SKM-1 (cell line): ENCODE results near the gene SEMA3B.
"Not testable (repeated sequence)": the region's sequence is repeated elsewhere in the genome, so short reads cannot be mapped to it uniquely, and the experiment has no call there.

Experiments
- DNase-seq: peaks from one replicate; lab custom pipeline; 2025; ENCODE audit not compliant: unreplicated experiment; lab: John Stamatoyannopoulos, UW

Gene SEMA3B

DNA sequence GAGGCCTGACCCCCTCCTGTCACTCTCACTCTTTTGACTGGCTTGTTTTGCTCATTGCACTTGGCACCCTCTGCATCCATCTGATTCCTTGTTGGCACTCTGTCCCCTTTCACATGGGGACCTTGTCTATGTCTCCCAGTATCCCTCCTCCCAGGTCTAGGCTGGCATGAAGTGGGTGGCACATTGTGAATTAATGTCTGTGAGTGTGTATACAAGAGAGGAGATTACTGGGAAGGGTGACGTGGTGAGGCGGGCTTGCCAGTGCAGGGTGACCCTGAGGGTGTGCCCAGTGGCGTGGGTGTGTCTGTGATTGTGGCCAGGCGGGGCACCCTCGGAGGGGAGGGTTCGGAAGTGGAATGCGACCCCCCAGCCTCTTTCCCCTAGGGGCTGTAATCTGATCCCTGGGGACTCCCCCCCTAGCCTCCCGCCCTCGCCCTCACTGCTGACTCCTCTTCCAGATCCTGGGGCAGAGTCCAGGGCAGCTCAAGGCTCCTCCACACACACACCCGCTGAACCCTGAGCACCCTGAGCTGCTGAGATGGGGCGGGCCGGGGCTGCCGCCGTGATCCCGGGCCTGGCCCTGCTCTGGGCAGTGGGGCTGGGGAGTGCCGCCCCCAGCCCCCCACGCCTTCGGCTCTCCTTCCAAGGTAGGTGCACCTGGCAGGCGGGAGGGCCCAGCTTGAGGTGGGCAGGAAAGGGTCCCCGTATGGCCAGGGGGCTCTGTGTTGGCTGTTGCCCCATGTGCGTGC, at the start of gene SEMA3B:
SEMA3B (plus strand) TSS at position 445 of the 749 bp plus-strand sequence; CDS start at position 539, 94 bp downstream.
- no peak for DNase-seq

DNA sequence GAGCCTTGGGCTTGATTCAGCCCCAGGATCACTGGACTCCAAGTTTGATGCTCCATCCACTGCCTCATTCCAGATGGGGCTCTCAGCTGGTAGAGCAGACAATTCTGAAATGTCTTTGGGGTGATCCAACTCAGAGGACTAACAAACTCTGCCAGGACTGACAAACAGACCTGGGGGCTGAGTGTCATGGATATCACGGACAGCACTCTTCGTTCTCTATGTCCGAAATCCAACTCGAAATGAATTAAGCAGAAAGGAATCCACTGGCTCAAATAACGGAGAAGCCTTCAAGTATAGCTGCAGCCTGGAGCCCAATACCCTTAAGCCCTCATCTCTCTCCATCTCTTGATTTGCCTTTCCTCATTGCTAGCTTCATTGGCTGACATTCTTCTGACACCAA, 49.7 kb upstream of the SEMA3B start:
- no peak for DNase-seq

DNA sequence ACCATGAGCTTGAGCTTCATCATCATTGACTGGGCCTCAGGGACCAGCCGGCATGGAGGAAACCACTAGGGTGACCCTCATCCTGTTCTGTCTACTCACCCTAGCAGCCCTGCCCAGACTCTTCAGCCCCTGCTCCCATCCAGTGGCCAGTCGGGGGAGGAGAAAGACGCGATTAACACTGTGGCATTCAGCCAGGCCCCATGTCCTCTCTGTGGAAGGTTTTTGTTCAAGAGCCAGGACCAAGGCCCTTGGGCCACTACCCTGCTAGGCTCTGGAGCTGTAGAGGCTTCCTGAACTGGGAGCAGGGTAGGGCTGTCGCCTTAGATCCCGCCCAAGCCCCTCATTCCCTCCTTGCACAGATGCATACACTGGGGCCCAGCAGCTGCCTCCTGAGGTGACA, 48.8 kb upstream of the SEMA3B start:
- DNase-seq: no peak

DNA sequence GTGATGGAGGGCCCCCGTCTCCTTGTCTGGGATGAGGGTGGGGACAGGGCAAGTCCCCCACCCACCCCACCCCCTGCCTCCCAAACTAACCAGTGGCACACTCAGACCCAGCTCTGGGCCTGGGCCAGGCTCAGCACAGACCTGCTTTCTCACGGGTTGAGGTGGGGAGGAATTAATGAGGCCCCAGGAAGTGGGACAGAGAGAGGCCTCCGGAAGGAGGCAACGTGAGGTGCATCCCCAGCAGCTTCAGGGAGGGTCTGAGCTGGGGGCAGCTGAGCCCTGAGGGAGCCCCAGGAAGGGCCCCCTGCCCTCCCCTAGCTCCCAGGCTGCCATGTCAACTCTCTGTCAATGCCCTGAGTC, 47.9 kb upstream of the SEMA3B start:
- no peak for DNase-seq

DNA sequence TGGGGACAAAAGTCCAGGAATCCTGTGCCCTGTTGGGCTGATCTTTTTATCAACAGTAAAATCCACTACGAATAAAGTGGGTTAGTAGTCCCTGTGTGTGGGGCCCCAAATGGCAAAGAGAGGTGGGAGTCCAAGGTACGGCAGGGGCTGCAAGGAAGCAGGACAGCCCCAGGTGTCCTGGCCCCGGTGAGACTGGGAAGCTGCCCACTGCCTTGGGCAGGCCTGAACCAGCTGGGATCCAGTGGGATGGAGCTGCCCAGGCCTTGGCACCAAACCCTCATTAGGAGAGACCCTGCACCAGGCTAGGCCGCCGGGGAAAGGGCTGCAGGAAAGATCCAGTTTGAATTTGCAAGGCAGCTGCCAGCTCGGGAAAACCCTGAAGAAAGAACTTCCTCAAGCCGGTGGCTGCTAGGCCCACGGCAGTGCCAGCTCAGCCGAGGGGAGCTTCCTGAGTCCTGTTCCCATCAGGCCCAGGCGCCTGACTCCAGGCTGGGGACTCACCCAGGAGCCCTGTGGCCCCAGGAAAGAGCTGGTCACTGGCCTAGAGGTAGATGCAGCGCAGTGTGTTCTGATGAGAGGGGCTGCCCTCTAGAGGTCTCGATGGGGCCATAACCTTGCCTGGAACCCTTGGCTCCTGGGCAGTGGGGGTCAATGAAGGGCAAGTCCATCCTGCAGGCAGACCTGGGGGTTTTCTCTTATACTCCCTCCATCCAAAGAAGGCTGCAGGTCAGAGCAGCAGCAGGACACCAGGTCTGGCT, 47.4 kb upstream of the SEMA3B start:
- no peak for DNase-seq

DNA sequence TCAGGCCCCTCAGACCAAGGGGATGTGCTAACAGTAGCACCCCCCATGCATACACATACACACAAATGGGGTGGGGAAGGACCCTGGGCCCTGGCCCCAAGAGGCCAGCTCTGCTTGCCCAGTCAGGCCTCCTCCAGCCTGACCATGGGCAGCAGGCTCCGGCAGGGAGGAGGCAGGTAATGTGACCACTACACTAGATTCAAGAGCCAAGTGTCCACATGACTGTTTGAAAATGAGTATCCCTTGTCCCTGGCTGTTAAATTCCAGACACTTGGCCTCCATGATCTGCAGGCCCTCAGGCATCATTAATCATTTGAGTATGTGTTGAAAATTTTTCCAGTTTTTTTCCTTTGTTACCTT, 46.8 kb upstream of the SEMA3B start:
- DNase-seq: no peak

DNA sequence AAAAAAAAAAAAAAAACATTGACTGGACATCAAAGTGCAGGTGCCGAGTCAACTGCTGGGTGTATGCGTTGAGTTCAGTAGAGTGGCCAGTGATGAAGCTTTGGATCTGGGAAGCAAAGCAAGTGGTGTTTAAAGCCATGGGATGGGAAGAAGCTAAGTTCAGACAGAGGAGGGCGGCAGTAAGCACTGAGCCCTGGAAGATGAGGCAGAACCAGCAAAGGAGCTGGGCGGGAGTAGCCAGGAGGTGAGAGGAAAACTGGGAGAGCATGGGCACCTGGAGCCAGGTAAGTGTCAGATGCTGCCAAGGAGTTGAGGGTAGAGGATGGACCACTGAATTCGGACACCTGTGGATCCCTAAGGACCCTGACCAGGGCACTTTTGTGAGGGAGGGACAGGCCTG, 44.3 kb upstream of the SEMA3B start:
- DNase-seq: no peak

DNA sequence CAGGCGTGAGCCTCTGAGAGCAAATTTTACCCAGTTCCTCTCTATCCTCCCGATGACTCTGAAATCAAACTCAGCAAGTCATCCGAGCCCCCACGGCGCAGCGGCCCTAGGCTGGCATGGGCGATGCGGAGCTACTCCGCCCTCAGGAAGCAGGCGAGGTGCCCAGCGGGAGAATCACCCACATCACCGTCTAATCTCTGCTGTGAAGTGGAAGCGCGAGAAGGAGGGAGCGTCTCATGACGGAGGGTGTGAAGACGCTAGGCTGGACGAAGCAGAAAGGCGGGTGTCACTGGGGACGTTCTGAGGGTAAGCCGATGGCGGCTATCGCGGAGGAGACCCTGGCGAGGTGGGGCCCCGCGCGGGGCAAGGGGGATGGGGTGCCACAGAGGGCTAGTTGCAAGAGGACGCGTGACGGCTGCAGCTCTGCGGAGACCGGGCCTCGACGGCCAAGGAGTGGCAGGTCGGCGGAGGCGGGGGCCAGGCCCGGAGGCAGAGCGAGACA, 42.0 kb upstream of the SEMA3B start:
- DNase-seq: no peak

DNA sequence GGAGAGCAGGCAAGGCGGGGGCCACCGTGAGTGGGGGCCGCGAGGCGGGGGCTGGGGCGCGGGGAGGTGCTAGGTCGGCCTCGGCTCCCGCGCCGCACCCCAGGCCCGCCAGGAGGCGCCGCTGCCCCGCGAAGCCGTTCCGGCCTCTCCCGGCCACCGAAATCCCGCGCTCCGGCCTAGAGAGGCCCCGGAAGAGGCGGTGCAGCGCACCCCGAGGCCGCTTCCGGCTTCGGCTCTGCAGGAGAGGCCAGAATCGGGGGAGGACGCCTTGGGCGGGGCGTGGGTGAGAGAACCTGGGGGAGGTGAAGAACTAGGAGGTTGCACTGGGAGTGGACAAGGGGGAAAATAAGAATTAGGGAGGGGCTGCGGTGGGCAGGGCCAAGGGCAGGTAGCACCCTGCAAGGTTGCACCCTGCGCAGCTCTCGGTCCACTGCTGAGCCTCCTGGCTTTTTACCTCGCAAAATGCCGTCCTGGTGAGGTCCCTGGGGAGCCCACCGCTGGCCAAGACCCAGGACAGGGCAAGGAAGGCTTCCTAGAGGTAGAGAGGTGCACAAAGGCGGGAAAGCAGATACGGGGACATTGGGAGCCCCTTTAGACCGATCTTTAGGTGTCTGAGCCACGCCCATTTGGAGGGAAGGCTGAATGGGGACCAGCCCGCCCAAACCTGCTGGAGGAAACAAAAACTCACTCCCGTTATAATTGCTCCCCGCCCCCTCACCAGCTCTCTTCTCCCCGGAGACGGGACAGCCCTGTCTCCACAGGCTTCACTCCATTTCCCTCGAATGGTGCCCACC, 41.4 kb upstream of the SEMA3B start:
- DNase-seq: peak; percentile 84

DNA sequence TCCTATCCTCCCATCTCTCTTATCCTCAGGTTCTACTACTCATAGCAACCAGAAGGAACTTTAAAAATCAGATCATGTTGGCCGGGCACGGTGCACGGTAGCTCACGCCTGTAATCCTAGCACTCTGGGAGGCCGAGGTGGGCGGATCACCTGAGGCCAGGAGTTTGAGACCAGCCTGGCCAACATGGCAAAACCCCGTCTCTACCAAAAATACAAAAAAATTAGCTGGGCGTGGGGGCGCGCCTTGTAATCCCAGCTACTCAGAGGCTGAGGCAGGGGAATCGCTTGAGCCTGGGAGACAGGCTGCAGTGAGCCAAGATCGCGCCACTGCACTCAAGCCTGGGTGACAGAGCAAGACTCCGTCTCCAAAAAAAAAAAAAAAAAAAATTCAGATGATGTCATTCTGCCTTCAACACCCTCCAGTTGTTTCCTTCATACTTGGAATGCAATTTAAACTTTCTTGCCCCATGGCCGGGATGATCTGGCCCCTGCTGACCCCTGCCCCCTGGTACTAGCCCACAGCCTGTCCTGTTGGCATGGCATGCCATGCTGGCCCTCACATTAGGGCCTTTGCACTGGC, 40.7 kb upstream of the SEMA3B start:
- DNase-seq: not testable (repeated sequence)

DNA sequence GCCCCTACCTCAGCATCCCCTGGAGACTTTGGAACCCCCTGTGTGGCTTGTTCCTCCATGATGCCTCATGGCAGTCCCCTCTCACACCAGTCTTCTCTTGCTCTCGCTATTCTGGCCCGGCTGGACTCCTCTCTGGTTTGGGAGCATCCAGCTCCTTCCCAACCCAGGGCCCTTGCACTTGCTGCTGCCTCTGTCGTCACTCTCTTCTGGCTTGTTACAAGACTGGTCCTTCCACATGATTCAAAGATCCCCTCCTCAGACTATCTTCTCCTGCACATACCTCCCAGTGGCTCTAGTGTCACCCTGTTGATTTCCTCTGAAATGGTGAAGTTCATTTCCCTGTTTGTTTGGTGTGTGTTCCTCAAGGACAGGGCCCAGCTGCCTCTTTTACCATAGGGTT, 39.5 kb upstream of the SEMA3B start:
- no peak for DNase-seq

DNA sequence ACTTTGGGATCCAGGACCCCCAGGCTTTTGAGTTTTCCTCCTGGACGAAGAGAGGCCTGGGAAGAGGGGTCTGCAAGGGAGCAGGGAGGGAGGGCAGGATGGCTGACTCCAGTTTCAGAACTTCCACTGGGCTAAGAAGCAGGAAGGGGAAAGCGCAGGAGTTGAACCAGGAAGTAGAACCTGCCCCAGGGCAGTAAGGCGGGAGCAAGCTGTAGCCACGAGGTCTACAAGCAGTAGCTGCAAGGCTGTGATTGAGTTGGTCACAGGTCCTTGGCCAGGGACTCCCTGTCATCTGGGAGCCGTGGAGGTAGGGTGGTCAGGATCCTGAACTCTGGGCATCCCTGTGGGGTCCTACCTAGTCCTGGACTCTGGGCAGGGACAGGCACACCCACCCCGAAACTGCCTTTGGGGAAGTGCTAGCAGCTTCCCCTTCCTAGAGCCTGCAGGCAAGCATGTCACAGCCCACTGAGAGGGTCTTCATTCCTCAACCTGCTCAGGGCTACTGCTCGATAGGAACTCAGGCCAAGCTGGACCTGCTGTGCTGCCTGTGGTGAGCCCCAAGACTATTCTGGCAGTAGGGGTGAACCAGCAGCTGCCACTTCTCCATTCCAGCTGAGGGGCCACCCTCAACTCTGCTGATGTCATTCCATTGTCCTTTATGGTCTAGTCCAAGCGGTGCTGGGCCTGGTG, 38.7 kb upstream of the SEMA3B start:
- peak; percentile 26 for DNase-seq

DNA sequence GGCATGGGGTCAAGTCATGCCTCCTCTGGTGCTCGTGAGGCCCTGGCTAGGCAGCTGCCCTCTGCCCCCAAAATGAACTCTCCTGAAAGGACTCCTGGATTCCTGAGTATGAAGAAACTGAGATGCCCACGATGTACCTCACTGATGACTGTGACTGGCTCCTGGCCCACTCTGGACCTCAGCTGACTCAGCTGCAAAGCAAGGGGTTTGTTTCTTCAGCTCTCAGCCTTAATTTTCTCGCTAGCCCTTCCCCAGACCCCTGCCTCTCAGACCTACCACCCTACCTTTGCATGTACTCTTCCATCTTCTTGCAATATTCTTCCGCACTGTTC, 38.2 kb upstream of the SEMA3B start:
- DNase-seq: no peak

DNA sequence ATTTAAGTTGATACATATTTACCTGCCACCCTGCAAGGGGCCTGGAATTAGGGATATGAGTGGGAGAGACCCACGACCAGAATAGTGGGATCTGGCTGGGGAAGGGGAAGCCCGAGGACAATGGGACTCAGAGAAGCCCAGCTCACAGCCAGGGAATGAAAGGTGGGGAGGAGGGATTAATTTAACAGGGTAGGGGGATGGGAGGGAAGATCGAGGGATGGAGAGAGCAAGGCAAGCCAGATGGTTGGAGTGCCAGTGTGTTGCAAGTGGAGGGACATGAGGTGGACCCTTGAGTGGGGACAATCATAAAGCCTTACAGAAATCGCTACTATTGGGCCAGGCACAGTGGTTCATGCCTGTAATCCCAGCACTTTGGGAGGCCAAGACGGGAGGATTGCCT, 37.4 kb upstream of the SEMA3B start:
- no peak for DNase-seq

DNA sequence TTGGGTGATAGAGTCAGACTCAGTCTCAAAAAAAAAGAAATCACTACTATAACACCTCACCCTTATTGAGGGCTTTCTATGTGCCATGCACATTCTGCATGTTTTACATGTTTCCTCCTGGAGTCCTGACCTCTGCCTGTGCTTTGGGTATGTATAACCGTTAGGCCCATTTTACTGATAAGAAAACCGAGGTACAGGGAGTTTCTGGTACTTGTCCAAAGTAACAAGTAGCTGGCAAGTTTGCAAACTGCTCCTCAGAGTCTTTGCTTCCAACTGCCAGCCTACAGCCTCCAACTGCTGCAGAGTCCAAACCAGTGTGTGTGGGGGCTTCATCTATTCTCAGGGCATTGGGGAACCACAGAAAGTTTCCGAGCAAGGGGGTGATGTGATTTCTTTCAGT, 36.6 kb upstream of the SEMA3B start:
- no peak for DNase-seq

DNA sequence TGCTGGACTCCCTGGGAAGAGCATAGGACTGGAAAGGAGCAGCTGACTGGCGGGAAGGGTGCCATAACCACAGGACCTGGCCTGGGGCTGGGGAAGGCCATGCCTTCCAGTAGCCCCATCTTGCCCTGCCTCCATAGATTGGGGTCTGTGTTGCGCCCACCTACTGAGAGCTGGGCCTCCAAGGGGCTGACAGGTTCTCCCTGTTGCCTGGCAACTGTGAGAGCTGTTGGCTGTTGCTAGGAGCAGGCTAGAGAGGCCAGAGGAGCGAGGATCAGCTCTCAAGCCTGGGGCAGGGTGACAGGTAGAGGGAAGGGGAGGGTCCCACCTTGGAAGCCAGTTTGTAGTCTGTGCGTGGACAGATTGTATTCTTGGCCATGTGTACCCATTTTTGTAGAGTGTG, 35.8 kb upstream of the SEMA3B start:
- no peak for DNase-seq

DNA sequence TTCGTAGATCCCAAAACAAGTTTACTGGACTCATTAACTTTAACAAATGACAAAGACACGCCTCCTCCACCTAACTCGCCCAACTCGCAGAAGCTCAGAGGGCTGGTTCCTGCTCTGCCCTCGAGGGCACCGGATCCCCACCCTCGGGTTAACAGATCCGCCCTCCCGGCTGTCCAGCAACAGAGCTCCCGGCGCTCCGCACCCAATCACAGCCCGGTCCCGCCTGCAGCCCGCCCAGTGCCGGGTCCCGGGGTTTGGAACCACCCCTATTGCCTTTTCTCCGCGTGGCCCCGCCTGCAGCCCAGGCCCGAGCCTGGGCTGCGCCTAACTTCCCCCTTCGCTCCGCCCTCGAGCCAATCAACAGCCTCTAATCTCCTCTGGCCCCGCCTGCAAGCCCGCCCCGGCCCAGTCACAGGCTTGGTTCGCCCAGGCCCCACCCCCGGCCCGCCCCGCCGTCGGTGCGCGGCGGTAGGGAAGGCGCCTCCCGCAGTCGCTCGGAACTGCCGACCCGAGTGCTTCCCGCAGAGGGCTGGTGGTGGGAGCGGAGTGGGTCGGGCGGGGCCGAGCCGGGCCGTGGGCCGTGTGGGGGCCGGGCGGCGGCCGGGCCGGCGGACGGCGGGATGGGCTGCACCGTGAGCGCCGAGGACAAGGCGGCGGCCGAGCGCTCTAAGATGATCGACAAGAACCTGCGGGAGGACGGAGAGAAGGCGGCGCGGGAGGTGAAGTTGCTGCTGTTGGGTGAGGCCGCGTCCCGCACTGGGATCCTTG, 33.0 kb upstream of the SEMA3B start, which contains the start of gene GNAI2:
GNAI2 (plus strand) TSS at position 489 of the 768 bp plus-strand sequence; CDS start at position 621, 132 bp downstream.
- peak; percentile 98 for DNase-seq

DNA sequence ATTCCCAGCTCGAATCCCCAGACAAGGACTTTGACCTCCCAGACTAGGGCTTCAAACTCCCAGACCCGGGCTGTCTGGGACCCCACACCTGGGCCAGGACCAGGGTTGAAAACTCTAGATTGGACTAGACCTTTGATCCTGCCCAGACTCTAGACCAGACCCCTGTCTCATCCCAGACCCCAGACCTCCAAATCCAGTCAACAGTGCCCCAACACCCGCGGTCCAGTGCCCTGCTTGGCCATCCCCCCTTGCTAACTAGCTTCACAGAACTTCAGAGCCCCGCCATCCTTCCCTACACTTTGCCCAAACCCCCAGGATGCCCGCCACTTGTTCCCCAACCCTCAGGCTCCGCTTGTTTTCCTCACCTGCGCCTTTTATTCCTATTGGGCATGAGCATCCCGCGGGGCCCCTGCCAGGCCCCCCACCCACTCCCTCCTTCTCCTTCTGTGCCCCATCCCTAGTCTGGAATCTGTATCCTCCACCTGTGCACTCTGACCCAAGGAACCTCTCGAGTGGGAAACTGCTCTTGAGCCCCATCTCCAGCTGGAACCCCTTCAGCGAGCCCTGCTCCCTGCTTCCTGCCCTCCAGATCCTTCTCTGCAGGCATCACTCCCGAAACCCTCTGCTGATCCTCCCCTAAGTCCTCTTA, 32.3 kb upstream of the SEMA3B start:
- no peak for DNase-seq

DNA sequence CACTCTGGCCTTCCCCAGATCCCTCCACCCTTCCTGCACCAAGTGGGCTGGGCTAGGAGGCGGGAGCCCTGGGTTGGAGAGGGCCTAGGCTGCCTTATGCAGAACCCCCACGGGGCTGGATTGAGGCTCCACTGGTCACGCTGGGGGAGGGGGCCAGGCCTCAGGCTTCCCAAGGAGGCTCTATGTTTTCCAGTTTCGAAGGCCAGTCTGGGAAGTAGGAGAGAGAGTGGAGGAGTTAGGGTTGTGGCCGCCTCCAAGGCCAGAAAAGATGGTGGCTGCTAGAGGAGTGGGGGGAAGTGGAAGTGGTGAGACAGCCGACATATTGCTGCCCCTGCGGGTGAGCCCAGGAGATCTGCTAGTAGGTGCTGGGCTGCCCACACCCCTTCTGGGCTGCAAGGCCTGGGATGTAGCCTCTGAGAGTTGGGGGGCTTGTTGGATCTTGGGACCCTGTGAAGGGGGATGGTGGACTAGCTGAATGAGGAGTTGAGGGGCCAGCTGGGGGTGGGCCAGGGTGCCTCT, 31.8 kb upstream of the SEMA3B start:
- no peak for DNase-seq
